DMS79 treated with DMSO at 0.1 percent for 48 hours (cell line): ENCODE results near the gene P2RY6.

Source experiments
- DNase-seq: peaks from one replicate; lab custom pipeline; 2025; lab: John Stamatoyannopoulos, UW

Gene P2RY6

GRCh38 chr11:73335204-73335923 lies 63.2 kb downstream of the P2RY6 start:
- peak; percentile 91 for DNase-seq

DNA sequence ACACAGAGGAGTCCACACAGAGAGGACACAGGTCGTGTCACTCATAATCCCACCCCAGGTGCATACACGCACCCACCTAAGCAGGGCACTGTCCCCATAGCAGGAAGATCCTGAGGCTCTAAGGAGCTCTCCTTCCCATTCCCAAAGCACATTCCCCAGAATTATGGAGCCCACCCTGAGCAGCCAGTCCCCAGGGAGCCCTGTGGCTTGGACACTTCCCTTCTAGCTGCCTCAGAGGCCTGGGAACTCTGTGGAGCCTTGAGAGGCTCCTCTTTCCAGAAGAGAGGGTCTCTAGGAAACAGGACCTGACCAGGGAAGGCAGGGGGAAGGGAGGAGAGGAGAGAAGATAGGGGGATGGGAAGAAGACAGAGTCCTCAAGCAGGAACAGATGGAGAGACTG lies 65.7 kb downstream of the P2RY6 start:
- DNase-seq = no peak

DNA sequence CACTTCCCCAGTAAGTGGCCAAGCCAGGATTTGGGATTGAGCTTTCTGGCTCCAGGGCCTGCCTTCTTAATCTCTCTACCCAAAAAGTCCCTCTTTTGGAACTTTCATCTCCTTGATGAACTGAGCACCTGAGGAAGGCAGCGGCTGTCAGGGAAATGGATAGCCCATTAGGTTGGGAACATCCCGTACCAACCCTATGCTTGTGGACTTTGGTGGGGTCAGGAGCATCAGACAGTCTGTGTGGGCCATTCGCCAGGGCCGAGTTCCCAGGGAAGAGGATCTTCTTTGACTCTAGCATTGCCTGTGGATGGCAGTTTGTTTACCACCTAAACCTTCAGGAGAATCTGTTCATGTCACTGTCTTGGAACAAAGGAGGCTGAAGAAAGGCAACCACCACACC lies 66.1 kb downstream of the P2RY6 start:
- DNase-seq = no peak

DNA sequence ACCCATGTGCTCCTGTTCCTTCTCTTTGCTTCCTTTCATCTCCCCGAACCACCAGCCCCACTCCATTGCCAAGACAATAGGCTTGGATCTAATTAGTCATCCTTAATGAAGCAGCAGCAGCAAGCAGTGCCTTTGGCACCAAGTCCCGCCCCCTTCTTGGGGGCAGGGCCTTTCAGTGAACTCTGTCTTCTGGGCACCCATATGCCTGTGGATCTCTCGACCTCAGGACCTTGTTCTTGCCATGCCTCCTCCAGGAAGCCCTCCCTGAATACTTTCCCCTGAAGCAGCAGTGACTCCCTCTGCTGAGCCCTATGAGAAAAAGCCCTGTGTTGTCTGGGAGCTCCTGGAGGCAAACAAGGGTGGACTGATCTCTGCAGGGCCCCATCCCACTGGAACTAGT lies 68.0 kb downstream of the P2RY6 start:
- no peak for DNase-seq

DNA sequence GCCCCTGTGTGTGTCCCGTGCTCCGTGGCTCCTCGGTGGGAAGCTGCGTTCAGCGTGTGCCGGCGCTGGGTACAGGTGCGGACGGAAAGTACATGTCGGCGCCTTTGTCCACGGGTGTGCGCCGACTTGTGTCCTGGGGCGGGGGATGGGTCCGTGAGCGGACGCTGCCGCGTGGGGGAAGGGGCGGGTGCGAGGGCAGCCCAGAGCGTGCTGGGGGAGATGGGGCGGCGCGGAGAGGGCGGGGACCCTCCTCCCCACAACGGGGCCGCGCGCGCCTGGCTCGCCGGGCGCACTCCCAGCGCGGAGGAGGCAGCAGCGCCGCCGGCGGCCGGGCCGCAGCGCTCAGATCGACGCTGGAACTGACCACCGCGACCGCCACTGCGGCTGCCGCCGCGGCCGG lies 70.5 kb downstream of the P2RY6 start:
- peak; percentile 31 for DNase-seq

- no peak for DNase-seq
Observed at GRCh38 chr11:73343076-73343873, 71.1 kb downstream of the P2RY6 start.

- peak; percentile 16 for DNase-seq
Observed at GRCh38 chr11:73344191-73344607, 72.1 kb downstream of the P2RY6 start.

- no peak for DNase-seq
Observed at GRCh38 chr11:73345481-73346160, 73.5 kb downstream of the P2RY6 start.

- no peak for DNase-seq
Observed at GRCh38 chr11:73346186-73346935, 74.2 kb downstream of the P2RY6 start.

- DNase-seq = no peak
Observed at GRCh38 chr11:73347067-73347466, 74.9 kb downstream of the P2RY6 start.
